CD4-positive, alpha-beta T cell treated with Interleukin-6 at 100 ng/mL for 8 hours (primary cell): ENCODE measurements around the gene ZNF79.
A peak's percentile ranks its signal among the peaks of the same experiment; 100 is the strongest.

Source experiments
- DNase-seq: peaks from one replicate; pipeline ENCODE4 v3.0.0-alpha.2; 2020; ENCODE audit warnings: mixed read lengths, low spot score

ZNF79 gene

DNA sequence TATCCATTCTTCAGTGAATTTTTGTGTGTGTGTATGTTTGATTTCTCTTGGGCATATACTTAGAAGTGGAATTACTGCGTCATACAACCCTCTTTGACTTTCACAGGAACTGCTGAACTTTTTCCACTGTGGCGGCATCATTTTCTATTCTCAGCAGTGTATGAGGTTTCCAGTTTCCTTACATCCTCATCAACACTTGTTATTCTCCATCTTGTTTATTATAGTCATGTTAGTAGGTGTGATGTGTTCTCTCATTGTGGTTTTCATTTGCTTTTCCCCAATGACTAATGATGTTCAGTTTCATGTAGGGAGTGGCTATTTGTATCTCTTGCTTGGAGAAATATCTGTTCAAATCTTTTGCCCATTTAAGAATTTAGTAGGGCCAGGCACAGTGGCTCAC lies 2.6 kb downstream of the ZNF79 start:
- DNase-seq: no peak

DNA sequence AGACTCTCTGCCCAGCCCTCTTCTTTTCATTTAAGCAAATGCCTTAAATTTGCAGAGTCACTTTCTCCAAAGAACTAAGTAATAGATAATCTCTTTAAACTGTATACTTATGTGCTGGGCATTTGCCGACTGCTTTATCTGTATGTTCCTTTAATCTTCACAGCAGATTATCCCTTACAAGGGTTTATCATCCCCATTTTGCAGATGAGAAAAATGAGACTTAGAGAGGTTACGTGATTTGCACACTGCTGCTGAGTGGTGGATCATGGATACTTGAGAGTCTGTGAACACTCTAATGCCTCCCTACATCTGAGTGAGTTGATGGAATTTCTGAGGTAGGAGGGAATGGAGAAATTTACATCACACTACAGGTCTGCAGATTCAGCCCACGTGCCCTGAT lies 4.2 kb downstream of the ZNF79 start:
- no peak for DNase-seq

DNA sequence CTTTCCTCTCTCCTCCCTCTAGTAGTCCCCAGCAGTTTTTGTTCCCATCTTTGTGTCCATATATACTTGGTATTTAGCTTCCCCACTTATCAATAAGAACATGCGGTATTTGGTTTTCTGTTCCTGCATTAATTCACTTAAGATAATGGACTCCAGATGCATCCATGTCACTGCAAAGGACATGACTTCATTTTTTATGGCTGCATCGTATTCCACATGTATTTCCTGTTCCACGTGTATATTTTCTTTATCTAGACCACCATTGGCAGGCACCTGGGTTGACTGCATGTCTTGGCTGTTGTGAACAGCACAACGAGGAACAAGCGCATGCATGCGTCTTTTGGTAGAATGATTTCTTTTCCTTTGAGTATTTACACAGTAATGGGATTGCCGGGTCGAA lies 6.2 kb downstream of the ZNF79 start:
- no peak for DNase-seq

DNA sequence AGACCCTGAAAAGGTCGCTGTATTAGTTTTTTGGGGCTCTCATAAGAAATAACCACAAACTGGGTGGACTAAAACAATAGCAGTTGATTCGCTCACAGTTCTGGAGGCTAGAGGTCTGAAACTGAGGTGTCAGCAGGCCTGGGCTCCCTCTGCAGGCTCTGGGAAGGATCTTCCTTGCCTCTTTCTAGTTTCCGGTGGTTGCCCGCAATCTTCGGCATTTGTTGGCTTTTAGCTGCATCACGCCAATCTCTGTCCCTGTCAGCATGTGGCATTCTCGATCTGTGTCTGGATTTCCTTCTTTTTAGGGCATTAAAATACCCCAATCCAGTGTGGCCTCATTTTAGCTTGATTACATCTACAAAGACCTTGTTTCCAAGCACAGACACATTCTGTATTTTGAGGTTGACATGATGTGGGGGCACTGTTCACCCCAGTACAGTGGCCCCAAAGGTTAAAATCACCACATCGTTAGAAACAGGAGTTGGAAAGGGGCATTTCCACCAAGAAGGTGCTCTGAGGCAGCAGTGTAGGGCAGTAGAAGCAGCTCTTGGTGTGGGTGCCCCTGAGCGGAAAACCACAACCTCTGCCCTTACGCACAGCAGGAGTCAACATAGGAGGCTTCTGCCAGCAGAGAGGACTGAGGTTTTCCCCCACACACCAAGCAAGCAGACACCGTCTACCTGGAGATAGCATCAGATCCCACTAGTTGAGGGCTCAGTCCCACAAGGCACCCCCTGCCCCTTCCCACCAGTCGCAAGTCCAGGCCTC lies 13.5 kb downstream of the ZNF79 start:
- DNase-seq: peak; percentile 22

DNA sequence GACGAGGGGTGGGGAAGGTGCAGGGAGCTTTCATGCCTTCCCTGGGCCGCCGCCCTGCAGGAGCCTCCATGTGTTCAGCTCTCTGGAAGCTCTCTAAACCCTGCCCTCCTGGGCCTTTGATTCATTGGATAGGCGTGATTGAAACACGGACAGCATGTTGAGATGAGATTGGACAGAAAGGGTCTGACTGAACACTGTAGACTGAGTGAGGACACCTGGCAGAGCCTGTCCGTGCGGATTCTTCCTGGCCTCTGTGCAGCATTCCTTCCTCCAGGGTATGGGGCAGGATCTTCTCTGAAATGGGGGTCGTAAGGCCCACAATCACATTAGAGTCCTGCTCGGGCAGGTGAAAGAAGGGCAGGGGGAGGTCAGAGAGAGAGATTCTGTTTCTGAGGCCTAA lies 14.2 kb downstream of the ZNF79 start:
- no peak for DNase-seq

DNA sequence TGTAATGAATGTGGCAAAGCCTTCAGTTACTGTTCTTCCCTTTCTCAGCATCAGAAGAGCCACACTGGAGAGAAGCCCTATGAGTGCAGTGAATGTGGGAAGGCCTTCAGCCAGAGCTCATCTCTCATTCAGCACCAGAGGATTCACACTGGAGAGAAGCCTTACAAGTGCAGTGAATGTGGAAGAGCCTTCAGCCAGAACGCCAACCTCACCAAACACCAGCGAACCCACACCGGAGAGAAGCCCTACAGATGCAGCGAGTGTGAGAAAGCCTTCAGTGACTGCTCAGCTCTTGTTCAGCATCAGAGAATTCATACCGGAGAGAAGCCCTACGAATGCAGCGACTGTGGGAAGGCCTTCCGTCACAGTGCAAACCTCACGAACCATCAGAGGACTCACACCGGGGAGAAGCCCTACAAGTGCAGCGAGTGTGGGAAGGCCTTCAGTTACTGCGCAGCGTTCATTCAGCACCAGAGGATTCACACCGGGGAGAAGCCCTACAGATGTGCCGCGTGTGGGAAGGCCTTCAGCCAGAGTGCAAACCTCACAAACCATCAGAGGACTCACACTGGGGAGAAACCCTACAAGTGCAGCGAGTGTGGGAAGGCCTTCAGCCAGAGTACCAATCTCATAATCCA lies 20.2 kb downstream of the ZNF79 start:
- DNase-seq: no peak

DNA sequence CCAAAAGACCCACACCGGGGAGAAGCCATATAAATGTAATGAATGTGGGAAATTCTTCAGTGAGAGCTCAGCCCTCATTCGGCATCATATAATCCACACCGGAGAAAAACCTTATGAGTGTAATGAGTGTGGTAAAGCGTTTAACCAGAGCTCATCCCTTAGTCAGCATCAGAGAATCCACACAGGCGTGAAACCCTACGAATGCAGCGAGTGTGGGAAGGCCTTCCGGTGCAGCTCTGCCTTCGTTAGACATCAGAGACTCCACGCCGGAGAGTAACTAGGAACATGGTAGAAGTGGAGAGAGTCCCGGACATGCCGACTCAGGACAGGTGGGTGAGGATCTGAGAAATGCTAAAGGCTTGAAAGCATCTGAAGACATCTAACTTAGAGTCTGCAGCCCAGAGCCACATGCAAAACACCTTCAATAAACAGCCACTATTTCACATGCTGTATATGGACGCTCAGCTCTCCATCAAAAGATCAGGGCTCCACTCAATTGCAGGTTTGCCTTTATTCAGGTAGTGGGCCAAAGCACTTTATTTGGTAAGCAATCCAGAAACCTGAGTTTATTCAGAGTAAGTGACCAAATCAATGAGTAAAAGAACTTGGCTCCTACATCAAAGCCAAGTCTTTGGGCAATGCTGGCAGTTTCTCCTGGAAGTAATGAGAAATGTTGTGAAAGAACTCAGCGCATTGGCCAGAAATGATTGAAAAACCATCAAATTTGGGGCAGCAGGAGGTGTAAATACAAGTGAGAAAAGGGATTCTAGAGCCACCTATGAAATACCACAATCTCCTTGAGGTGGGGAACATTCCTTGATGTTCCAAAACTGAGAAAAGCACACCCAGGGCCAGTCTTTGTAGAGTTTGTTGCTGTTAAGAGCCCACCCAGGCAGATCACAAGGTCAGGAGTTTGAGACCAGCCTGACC lies 21.0 kb downstream of the ZNF79 start:
- no peak for DNase-seq

DNA sequence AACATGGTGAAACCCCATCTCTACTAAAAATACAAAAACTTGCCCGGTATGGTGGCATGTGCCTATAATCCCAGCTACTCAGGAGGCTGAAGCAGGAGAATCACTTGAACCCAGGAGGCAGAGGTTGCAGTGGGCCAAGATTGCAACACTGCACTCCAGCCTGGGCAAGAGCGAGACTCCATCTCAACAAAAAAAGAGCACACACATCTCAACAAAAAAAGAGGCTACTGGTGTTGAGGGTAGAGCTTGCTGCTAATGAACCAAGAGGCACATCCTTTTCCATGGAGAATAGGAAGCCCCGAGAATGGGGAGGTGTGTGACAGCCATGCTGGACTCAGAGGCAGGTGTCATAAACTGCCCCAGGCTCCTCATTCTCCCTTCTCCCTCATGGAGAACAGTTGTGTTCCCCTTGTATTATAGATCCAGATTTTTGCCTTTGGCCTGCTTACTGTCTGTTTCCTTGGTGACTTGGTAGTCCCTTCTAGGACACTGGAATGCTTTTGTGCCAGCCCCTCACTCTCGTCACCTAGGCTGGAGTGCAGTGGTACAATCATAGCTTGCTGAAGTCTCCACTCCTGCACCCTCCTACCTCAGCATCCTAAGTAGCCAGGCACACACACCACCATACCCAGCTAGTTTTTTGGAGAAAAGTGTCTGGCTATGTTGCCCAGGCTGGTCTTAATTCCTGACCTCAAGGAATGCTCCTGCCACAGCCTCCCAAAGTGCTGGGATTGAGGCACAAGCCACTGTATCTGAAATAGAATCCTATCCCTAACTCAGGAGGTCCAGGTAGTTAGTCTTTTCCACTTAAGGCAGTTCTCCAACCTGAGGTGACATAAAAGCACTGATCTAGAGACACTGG lies 21.9 kb downstream of the ZNF79 start:
- DNase-seq: no peak

DNA sequence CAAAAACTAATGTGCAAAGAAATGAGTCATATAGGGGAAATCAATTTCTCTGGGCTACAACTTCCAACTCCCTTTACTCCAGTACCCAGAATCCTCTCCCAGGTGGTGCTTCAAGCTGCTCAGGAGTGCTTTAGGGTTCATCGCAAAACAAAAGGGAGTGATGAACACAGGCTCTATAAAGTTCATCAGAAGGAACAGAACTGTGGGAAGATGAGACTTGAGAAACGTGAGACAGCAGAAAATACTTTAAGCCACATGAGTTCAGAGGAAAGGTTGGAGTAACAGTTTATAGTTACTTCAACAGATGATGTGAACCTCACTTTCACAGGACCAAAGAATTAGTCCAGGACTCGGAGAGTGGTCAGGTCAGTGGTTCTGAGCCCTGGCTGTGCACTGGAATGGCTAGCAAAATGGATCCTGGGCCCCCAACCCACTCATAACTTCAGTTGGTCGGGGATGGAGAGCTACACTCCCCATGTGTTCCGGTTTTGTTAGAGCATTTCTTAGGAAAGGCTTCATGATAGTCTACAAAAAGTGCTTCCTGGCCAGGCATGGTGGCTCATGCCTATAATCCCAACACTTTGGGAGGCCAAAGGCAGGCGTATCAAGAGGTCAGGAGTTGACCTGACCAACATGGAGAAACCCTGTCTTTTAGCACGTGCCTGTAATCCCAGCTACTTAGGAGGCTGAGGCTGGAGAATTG lies 22.7 kb downstream of the ZNF79 start:
- DNase-seq: no peak

DNA sequence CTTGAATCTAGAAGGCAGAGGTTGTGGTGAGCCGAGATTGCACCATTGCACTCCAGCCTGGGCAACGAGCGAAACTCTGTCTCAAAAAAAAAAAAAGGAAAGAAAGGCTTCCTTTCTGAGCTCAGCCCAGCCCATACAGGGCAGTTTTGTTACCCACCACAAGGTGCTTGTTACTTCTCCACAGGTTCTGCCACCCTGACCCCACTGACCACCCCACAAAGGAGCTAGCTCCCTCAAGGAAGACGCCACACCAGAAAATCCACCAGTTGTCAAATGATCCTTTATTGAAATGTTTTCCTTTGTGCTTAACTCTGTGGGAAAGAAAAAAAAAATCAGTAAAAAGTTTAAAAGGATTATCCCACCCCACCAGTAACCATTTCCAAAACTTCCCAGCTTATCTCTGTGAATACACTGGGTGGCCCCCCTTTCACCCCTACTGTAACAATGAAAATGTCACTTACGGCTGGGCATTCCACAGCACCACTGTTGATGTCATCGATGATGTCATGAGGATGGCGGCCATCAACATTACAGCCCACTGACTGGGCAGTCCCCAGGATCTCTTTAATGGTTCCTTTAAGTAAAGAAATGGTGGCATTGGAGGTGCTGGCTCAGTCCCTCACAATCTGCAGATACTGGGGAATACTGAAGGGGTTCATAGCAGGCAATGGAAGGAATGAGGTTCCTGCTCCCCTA lies 23.4 kb downstream of the ZNF79 start:
- DNase-seq: no peak

DNA sequence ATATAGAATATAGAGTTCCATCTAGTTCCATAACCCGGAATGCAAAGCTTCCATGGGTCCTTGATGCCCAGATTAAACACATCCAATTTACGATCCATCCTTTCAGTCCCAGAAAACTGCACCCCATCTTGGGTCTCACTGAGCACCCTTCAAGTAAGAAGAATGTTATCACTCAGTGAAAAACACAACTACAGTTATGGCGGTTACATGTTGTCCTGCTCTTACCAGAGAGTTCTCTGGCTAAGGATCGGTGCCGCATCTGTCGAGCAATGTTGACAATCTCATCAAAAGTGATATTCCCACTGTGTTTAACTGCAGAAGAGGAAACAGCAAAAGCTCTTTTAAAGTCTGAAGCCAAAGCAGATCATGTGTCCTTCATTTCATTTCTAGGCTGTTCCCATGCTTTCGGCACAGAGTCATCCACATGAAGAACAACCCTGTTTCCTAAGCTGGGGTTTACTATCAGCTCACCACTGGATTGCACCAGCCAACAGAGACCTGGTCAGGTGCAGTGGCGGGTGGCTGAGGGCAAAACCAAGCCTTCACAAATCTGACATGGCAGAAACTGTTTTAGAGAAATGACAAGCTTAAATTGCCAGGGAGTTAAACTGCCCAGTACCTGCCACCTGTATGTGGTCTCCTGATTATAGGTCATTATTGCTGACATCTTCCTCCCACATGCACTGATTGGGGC lies 24.1 kb downstream of the ZNF79 start:
- DNase-seq: no peak

DNA sequence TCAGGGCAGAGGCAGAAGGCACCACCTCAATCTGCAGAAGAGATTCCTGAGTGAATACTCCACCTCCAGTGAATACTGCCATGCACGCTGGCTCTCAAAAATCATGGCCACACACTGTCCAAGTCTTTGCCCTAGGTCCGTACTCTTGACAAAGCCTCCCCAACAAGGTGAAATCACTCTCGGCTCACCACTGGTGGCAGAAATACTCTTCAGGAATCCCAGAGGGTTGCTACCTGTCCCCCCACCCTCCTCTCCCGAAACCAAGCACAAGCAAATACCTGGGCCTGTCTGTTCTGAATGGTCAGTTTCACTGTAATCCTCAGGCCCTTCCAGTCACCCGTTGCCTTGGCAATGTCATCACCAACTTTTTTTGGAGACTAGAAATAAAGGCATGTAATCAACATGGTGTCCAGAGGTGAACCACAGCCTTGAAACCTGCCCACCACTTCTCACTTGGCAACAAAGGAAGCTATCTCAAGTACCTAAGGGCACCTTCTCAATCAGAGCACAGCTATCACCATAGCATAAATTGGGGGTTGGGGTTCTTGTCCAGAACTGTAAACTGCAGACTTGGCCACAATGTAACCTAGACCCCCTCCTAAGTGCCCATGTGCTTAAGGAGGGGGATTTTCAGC lies 25.3 kb downstream of the ZNF79 start:
- DNase-seq: no peak

DNA sequence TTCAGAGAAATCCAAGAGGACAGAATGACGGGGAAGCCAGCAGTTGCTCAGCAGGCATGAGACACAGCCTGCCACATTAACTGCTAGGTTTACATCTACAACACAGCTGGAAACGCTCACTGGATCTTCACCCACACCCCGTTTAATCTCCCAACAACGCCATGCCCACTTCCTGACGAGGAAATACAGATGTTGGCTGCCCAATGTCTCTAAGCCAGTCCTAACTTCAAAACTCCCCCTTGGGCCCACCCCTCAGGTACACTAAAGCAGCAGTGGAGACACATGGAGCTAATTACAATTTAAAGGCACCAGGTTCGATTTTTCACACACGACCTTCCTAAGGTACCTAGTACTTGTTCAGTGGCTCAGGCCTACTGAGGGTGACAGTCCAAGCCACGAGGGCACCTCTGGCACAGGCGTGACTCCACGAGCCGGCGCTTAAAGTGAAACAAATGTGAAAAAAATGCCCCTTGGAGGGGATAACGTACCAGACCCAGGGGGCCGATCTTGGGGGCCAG lies 26.1 kb downstream of the ZNF79 start:
- no peak for DNase-seq

DNA sequence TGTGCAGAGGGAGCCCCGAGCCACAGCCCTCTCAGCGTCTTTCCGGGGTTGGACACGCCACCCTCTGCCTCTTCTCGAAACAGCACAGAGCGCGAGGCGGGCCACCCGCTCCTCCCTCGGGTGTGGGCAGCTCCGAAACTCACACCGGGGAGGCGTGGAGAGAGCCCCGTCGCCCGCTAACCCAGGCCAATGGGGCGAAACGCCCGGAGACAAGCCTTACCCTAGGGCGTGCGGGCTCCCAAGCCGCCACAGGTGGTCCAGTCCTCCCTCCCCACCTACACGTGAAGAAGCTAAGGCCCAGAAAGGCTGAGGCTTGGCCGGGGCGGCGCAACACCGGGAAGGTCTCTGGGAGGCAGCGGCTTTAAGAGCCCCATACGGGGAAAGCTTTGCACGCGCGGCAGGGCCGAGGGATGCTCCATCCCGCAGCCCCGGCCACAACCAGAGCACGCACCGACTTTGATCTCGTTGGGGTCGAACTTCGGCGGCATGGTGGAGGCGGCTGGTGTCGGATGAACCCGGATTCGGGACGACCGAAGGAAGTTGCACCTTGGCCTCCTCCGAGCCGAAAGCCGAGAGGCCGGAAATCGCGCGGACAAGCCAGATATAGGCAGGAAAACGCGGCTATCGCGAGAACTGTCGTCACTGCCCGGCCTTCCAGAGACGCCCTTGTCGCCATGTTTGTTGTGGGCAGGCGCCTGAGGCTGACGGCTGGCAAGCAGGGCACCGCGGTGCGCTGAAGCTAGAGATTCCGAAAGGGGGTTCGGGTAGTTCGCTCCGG lies 26.8 kb downstream of the ZNF79 start, which contains the start of the genes LRSAM1 and RPL12:
Gene LRSAM1 (plus strand): TSS at position 681 of the 778 bp plus-strand sequence. CDS start 3,018 bp downstream, outside the sequence.
Gene RPL12 (minus strand): TSS at position 577 of the 778 bp plus-strand sequence. CDS start 89 bp downstream, at position 488.
- peak; percentile 96 for DNase-seq

DNA sequence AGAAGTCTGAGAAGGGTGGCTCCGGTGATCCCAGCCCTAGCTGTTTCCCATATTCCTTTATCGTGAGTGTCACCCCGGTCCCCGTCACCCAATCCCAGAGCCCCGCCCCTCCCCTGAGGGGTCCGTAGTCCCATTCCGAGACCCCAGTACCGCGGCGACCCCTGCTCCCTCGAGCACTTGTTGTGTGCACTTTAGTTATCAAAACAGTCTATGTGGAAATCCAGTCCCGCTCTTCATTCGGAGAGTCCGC lies 27.4 kb downstream of the ZNF79 start:
- DNase-seq: no peak

DNA sequence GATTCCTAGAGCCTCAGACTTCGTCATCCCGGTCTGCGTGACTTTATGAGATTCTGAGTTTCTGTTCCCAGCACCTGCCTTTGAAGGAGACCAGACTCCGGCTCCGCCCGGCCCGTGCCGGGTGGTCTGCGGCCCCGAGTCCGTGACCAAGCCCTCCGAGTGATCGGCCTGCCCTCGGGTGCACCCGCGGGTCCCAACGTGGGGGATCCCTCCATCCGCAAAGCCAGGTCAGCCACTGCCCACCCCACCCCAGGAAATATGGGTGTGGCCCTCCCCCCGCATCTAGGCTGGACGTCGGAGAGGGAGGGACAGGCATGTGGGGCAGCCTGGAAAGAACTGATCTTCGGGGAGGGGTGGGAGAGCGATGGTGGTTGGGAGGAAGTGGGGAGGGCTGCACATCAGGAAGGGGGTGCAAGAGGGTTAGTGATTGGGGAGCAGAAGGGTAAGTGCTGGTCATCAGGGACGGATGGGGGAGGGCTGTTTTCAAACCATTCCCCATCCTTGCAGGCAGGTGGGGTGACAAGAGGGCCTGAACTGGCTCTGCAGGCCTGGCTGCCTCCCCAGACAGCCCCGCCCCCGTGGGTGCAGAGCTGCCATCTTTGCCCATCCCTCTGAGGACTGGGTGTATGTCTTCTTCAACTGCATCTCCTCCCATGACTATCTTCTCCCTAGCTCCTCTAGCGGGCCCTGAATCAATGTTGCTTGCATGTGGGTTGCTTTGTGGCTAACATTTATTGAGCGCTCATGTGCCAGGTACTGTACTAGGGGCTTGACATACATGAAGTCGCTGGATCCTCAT lies 27.9 kb downstream of the ZNF79 start:
- DNase-seq: peak; percentile 18

DNA sequence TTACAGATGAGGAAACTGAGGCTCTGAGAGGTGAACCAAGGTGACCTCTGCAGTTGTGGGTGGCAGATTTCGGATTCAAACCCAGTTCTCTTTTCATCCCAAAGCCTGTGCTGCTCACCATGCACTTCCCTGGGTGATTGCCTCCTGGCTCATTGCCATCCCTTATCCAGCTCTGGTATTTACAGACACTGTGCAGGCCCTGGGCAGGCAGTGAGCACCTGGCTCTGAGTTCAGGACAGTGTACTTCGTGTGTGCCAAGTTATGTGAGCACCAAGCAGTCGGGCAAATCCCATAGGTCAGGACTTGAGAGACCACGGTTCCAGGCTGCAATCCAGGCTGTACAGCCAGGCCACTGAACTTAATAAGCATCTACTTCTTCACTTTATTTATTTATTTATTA lies 28.5 kb downstream of the ZNF79 start:
- no peak for DNase-seq
